ENCODE data around the gene ANKRA2. TPM values are rescaled to one million over a fixed set of nuclear protein-coding genes. Genes with fewer than 3 reads are reported as not detected.

The ANKRA2 gene
- total and polyA plus RNA-seq, 9 of the 15 experiments (the other 6 are each of a cell fraction or from before 2014, with no cell fraction given), result 7.9 to 28.7 (median 12.8) TPM

GRCh38 chr5:73591102-73591695 is 25.8 kb upstream of the ANKRA2 start:
- H3K4me2 ChIP-seq (ENCODE audit: insufficient read depth, low read length), result no peak overlapping the region
- 25% methylated on average over 4 of the region's 4 CpGs for whole genome bisulfite sequencing (ENCODE audit: insufficient coverage, low coverage, missing lambda C conversion rate)
- DNase-seq (ENCODE audit: extremely low read depth in 1 of 4, low spot score in 3 of 4) (peak; percentile 59 to 81 (median 62)), ATAC-seq (peak; percentile 89), FAIRE-seq (peak; percentile 86)
- no peak overlapping the region for H3K4me3 ChIP-seq
- H3K9ac ChIP-seq (ENCODE audit: insufficient read depth in 1 of 2, low read depth in 2 of 2, low read length in 2 of 2), result no peak overlapping the region
- ChIA-PET CTCF (ENCODE audit: low intra/inter-chr PET ratio) (interaction anchor here (0.6 to 4.4 kb wide), 5 partner anchors 103 to 375 kb away, joined by 3 to 50 read pairs (median 3); no protein-coding TSS in a partner anchor), POLR2A (interaction anchor here (1.0 to 1.3 kb wide), 2 partner anchors 14 to 202 kb away, joined by 3 to 7 read pairs; no protein-coding TSS in a partner anchor)
- H3K36me3 ChIP-seq (ENCODE audit: control insufficient read depth, insufficient read depth, low read length), result 0 out of 3 replicates have a peak, but pooled peaks cover 3% of the 10 kb centered on the region
- intact Hi-C loops (cut with micrococcal nuclease) (loop anchor here (1.0 to 5.0 kb wide), 4 partner anchors 74 to 1056 kb away; no protein-coding TSS in a partner anchor), in situ Hi-C loops (cut with MboI) (no loop called here)
- no peaks in the 10 kb centered on the region for H3K4me1 ChIP-seq (replicated peaks in 1 of 2; ENCODE audit: control insufficient read depth in 2 of 2, insufficient read depth in 2 of 2, low read length in 2 of 2)
- no peak overlapping the region for H3K27ac ChIP-seq (ENCODE audit: extremely low read depth, low read depth, low read length)
- H3K9me1 ChIP-seq (ENCODE audit: control insufficient read depth, insufficient read depth, low read length), result no peaks in the 10 kb centered on the region
- H2AFZ ChIP-seq (ENCODE audit: low read depth, low read length), result no peak overlapping the region
- H3K79me2 ChIP-seq (ENCODE audit: control insufficient read depth, insufficient read depth, low read length), result no peaks in the 10 kb centered on the region
- 0 out of 2 replicates have a peak, but pooled peaks cover 8% of the 10 kb centered on the region for H4K20me1 ChIP-seq (replicated peaks; ENCODE audit: control insufficient read depth, insufficient read depth, low read length)
- H3K9me3 ChIP-seq (replicated peaks; ENCODE audit: control insufficient read depth, insufficient read depth, low read depth, low read length), result no peaks in the 10 kb centered on the region
- BruUV-seq (replicated peaks), result no TSS peak
- no peaks in the 10 kb centered on the region for H3K27me3 ChIP-seq (ENCODE audit: control insufficient read depth in 2 of 2, insufficient read depth in 2 of 2, low read length in 2 of 2)
- TF ChIP-seq REST (IDR thresholded peaks at IDR 0.05; ENCODE audit: borderline replicate concordance) (peak; percentile 88; the same call in 1 of the 2 replicates), REST (CRISPR knock-in tag; IDR thresholded peaks at IDR 0.05; ENCODE audit: low read depth) (no peak), RNF219 (CRISPR knock-in tag; IDR thresholded peaks at IDR 0.05) (no peak), ZNF324 (CRISPR knock-in tag; IDR thresholded peaks at IDR 0.05) (no peak), ARID2 (IDR thresholded peaks at IDR 0.05) (peak; percentile 61), RAD21 (CRISPR knock-in tag; conservative IDR thresholded peaks at IDR 0.05 in 1 of 2, IDR thresholded peaks at IDR 0.05 in 1 of 2) (peak; percentile 90 to 94), DACH1 (IDR thresholded peaks at IDR 0.05; ENCODE audit: partially characterized antibody) (peak; percentile 6), CTCF (IDR thresholded peaks at IDR 0.05 in 2 of 3, conservative IDR thresholded peaks at IDR 0.05 in 1 of 3; ENCODE audit: insufficient read depth in 2 of 3, low read depth in 1 of 3, low read length in 3 of 3) (peak; percentile 65 to 87 (median 70))
